ENCODE data around the gene KDM8. TPM values are rescaled to one million over a fixed set of nuclear protein-coding genes. Genes with fewer than 3 reads are reported as not detected.

Gene KDM8
- total RNA-seq, 2 donors from 2014 or later, result 1.5 to 9.0 TPM

- no peaks in the 10 kb centered on the region for H3K27me3 ChIP-seq (replicated peaks; ENCODE audit: insufficient read depth)
- no peak for ATAC-seq (ENCODE audit: insufficient number of reproducible peaks, low FRiP score, low read depth)
These were observed 11.9 kb upstream of the KDM8 start for GRCh38 chr16:27191352-27191924.

DNA sequence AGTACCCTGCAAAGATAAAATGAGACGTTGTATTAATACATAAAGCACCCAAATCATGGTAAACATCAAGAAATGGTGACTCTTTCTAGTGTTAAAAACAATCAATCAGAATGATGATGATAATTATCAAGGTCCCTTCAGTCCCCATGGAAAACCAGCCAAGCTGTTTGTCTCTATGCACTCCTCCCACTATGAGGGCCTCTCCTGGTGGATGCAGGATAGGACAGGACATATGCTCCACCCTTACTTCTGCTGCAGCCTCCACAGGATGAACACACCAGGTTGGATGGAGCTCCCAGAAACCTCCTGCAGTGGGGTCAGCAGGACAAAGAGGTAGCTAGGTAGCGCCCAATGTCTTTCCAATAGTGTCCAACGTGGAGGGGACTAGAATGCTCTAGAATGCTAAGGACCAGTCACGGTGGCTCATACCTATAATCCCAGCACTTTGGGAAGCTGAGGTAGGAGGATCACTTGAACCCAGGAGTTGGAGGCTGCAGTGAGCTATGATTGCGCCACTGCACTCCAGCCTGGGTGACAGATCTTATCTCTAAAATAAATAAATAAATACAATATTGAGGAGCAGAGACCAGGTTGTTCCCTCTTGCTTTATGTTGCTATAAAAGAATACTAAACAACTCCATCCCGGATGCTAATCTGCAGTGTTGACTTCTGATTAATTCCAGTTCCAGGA, 9.9 kb upstream of the KDM8 start:
- Histone ChIP-seq H3K36me3 (no peaks in the 10 kb centered on the region), H3K27ac (no peak overlapping the region), H3K4me3 (no peak overlapping the region), H3K27me3 (replicated peaks; ENCODE audit: insufficient read depth) (no peaks in the 10 kb centered on the region), H3K4me1 (ENCODE audit: control insufficient read depth in 1 of 2, low read depth in 2 of 2) (no peaks in the 10 kb centered on the region), H3K9me3 (no peaks in the 10 kb centered on the region)
- no peak for ATAC-seq (ENCODE audit: insufficient number of reproducible peaks, low FRiP score, low read depth)
- TF ChIP-seq, protein P1, sequence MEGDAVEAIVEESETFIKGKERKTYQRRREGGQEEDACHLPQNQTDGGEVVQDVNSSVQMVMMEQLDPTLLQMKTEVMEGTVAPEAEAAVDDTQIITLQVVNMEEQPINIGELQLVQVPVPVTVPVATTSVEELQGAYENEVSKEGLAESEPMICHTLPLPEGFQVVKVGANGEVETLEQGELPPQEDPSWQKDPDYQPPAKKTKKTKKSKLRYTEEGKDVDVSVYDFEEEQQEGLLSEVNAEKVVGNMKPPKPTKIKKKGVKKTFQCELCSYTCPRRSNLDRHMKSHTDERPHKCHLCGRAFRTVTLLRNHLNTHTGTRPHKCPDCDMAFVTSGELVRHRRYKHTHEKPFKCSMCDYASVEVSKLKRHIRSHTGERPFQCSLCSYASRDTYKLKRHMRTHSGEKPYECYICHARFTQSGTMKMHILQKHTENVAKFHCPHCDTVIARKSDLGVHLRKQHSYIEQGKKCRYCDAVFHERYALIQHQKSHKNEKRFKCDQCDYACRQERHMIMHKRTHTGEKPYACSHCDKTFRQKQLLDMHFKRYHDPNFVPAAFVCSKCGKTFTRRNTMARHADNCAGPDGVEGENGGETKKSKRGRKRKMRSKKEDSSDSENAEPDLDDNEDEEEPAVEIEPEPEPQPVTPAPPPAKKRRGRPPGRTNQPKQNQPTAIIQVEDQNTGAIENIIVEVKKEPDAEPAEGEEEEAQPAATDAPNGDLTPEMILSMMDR (IDR thresholded peaks at IDR 0.05), result no peak
- no peak for DNase-seq (ENCODE audit: low spot score)

More at GRCh38 chr16:27191352-27191924, 11.9 kb upstream of the KDM8 start:
- no peak overlapping the region for H3K27ac ChIP-seq
- no peak for DNase-seq (ENCODE audit: low spot score)
- no peaks in the 10 kb centered on the region for H3K4me1 ChIP-seq (ENCODE audit: control insufficient read depth in 1 of 2, low read depth in 2 of 2)
- no peak overlapping the region for H3K4me3 ChIP-seq
- H3K9me3 ChIP-seq, result no peaks in the 10 kb centered on the region
- no peaks in the 10 kb centered on the region for H3K36me3 ChIP-seq
- TF ChIP-seq, protein P1 (IDR thresholded peaks at IDR 0.05), result no peak

DNA sequence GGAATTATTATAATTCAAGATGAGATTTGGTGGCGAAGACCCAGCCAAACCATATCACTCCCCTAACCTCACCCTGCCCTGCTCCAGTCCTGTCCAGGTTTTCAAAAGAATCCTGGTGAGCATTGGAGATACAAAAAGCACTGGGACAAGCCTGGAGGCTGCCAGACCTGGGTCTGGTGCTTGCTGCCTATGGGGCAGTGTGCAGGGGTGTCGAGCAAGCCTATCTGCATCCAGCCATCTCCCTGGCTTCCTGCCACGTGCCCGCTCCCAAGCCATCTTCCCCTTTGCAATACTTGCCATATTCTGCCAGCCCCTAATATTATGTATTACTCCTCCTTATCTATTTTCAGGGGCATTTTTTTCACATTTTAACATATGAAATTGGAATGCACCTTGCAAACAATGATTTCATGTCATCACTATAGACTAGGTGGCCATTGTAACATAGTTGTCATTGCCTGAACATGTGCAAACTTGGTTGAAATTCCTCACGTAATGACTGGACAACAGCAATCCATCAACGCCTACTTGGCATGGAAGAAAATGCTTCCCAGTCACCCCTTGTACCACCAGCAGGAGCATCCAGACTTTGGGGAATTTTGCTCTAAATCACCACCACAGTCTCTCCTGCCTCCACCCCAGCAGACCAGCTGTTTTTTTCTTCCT, 8.1 kb upstream of the KDM8 start:
- Histone ChIP-seq H3K4me1 (ENCODE audit: control insufficient read depth in 1 of 2, low read depth in 2 of 2) (no peaks in the 10 kb centered on the region), H3K27me3 (replicated peaks; ENCODE audit: insufficient read depth) (no peaks in the 10 kb centered on the region), H3K9me3 (no peaks in the 10 kb centered on the region), H3K4me3 (no peak overlapping the region), H3K36me3 (no peaks in the 10 kb centered on the region), H3K27ac (no peak overlapping the region)
- ATAC-seq (ENCODE audit: insufficient number of reproducible peaks, low FRiP score, low read depth), result no peak
- no peak for DNase-seq (ENCODE audit: low spot score)
- TF ChIP-seq, protein P1 (IDR thresholded peaks at IDR 0.05), result no peak

- H3K4me3 ChIP-seq, result no peak overlapping the region
- no peak for DNase-seq (ENCODE audit: low spot score)
- no peaks in the 10 kb centered on the region for H3K27me3 ChIP-seq (replicated peaks; ENCODE audit: insufficient read depth)
- no peak overlapping the region for H3K27ac ChIP-seq
- no peaks in the 10 kb centered on the region for H3K9me3 ChIP-seq
- TF ChIP-seq, protein P1 (IDR thresholded peaks at IDR 0.05), result no peak
- no peaks in the 10 kb centered on the region for H3K4me1 ChIP-seq (ENCODE audit: control insufficient read depth in 1 of 2, low read depth in 2 of 2)
- no peak for ATAC-seq (ENCODE audit: insufficient number of reproducible peaks, low FRiP score, low read depth)
- no peaks in the 10 kb centered on the region for H3K36me3 ChIP-seq
These were observed 7.3 kb upstream of the KDM8 start for GRCh38 chr16:27195941-27196595.

DNA sequence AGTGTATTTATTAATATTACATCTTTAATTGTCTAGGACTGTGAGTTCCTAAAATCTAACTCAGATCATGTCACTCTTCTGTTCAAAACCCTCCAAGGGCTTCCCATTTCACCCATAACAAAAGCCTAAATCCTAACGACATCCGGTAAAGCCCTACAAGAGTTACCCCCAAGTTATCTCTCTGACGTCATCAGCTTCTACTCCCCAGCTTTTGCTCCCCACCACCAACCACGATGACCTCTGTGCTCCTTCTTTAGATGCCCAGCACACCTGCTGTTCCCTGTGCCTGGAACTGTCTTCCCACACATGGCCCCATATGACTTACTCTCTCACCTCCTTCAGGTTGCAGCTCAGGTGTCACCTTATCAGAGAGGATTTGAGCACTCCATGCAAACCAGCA, 6.3 kb upstream of the KDM8 start:
- no peak for DNase-seq (ENCODE audit: low spot score)
- Histone ChIP-seq H3K27me3 (replicated peaks; ENCODE audit: insufficient read depth) (no peaks in the 10 kb centered on the region), H3K4me3 (no peak overlapping the region), H3K27ac (no peak overlapping the region), H3K36me3 (no peaks in the 10 kb centered on the region), H3K4me1 (ENCODE audit: control insufficient read depth in 1 of 2, low read depth in 2 of 2) (no peaks in the 10 kb centered on the region), H3K9me3 (no peaks in the 10 kb centered on the region)
- TF ChIP-seq, protein P1 (IDR thresholded peaks at IDR 0.05), result no peak
- no peak for ATAC-seq (ENCODE audit: insufficient number of reproducible peaks, low FRiP score, low read depth)

Measured in thoracic aorta (tissue), 2 donors.